ENCODE data around the gene IGFALS.

IGFALS gene

DNA sequence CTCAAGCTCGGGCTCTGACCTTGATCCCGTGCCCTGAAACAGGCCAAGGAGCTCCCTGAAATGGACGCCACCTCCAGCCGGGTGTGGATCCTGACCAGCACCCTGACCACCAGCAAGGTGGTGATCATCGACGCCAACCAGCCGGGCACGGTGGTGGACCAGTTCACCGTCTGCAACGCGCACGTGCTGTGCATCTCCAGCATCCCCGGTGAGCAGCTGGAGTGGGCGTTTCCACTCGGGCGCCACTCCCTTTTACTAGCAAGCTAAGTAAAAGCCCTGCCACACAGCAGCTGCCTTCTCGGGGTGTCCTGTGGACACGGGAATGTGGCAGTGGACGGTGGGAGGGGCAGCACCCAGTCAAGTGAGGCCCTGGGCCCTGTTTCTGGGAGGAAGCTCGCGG, 28.5 kb downstream of the IGFALS start:
- H3K4me1 ChIP-seq (ENCODE audit: low read depth, poor library complexity, severe bottlenecking) = no peaks in the 10 kb centered on the region
- H2AFZ ChIP-seq (ENCODE audit: low read depth) = no peak overlapping the region
- no peaks in the 10 kb centered on the region for H3K27me3 ChIP-seq (ENCODE audit: insufficient read depth, low read depth)
- H3K4me2 ChIP-seq = no peak overlapping the region
- no peaks in the 10 kb centered on the region for H3K79me2 ChIP-seq (ENCODE audit: insufficient read depth, low read depth)
- H4K20me1 ChIP-seq (ENCODE audit: insufficient read depth) = no peaks in the 10 kb centered on the region
- no peak overlapping the region for H3K4me3 ChIP-seq (IDR thresholded peaks at IDR 0.05; ENCODE audit: insufficient read depth, low read depth, low read length)
- no peak overlapping the region for H3K9ac ChIP-seq
- TF ChIP-seq, protein P1, sequence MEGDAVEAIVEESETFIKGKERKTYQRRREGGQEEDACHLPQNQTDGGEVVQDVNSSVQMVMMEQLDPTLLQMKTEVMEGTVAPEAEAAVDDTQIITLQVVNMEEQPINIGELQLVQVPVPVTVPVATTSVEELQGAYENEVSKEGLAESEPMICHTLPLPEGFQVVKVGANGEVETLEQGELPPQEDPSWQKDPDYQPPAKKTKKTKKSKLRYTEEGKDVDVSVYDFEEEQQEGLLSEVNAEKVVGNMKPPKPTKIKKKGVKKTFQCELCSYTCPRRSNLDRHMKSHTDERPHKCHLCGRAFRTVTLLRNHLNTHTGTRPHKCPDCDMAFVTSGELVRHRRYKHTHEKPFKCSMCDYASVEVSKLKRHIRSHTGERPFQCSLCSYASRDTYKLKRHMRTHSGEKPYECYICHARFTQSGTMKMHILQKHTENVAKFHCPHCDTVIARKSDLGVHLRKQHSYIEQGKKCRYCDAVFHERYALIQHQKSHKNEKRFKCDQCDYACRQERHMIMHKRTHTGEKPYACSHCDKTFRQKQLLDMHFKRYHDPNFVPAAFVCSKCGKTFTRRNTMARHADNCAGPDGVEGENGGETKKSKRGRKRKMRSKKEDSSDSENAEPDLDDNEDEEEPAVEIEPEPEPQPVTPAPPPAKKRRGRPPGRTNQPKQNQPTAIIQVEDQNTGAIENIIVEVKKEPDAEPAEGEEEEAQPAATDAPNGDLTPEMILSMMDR (conservative IDR thresholded peaks at IDR 0.05; ENCODE audit: low read depth, low read length) = no peak
- H3K36me3 ChIP-seq (ENCODE audit: insufficient read depth) = no peaks in the 10 kb centered on the region
- H3K27ac ChIP-seq = no peak overlapping the region

DNA sequence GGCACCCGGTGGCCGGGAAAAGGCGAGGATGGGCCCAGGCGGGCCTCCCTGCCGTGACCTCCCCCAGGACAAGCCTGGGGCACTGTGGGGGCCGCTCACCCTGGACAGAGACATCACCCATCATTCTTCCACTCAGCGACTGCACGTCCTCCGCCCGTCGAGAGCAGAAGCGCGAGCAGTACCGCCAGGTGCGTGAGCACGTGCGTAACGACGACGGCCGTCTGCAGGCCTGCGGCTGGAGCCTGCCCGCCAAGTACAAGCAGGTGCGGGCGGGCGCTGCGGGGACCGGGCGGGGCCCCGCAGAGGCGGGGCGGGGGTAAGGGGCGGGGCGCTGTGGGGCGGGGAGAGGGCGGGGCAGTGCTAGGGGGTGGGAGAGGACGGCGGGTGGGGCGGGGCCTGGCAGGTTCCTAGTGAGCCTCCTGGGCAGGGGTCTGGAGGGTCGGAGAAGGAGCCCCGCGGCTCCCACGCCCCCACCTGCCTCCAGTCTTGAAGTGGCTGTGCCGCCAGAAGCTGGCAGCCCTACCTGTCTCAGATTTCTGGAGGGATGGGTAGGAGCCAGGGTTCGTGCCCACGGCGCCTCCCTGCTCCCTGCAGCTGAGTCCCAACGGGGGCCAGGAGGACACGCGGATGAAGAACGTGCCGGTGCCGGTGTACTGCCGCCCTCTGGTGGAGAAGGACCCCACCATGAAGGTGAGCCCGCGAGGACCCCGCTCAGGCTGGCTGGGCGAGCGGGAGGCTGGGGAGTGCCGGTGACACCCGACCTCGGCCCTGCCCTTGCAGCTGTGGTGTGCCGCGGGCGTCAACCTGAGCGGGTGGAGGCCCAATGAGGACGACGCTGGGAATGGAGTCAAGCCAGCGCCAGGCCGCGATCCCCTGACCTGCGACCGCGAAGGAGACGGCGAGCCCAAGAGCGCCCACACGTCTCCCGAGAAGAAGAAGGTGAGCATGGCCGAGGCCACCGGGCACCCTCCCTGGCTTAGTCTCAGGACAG, 29.7 kb downstream of the IGFALS start:
- no peaks in the 10 kb centered on the region for H3K36me3 ChIP-seq (ENCODE audit: insufficient read depth)
- H4K20me1 ChIP-seq (ENCODE audit: insufficient read depth) = no peaks in the 10 kb centered on the region
- no peak overlapping the region for H3K9ac ChIP-seq
- no peaks in the 10 kb centered on the region for H3K27me3 ChIP-seq (ENCODE audit: insufficient read depth, low read depth)
- no peak overlapping the region for H2AFZ ChIP-seq (ENCODE audit: low read depth)
- H3K27ac ChIP-seq = no peak overlapping the region
- TF ChIP-seq, protein P1 (conservative IDR thresholded peaks at IDR 0.05; ENCODE audit: low read depth, low read length) = no peak
- H3K4me1 ChIP-seq (ENCODE audit: low read depth, poor library complexity, severe bottlenecking) = no peaks in the 10 kb centered on the region
- no peak overlapping the region for H3K4me2 ChIP-seq
- no peaks in the 10 kb centered on the region for H3K79me2 ChIP-seq (ENCODE audit: insufficient read depth, low read depth)
- no peak overlapping the region for H3K4me3 ChIP-seq (IDR thresholded peaks at IDR 0.05; ENCODE audit: insufficient read depth, low read depth, low read length)

DNA sequence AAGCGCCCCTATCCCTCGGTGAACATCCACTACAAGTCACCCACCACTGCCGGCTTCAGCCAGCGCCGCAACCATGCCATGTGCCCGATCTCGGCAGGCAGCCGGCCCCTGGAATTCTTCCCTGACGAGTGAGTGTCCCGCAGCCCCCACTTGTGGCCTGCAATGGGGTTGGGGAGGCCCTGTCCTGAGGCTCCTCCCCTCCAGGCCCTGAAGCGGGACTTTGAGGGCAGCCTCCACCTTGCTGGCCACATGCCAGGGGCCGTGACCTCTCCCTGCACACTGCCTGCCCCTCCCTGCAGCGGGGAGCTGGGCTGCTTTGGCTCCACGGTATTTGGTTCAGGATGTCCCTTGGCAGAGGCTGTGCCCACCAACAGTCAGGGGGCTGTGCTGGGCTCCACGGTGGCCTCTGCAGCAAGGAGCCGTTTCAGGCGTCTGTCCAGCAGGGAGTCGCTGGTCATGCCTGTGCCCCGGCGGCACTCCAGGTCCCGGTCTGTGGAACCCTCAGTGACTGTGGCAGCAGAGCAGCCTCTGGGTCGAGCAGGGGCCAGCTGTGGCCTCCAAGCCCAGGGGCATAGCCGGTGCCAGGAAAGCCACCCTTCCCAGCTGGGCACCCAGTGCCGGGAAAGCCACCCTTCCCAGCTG, 30.5 kb downstream of the IGFALS start:
- Histone ChIP-seq H3K79me2 (ENCODE audit: insufficient read depth, low read depth) (no peaks in the 10 kb centered on the region), H3K36me3 (ENCODE audit: insufficient read depth) (no peaks in the 10 kb centered on the region), H2AFZ (ENCODE audit: low read depth) (no peak overlapping the region), H4K20me1 (ENCODE audit: insufficient read depth) (no peaks in the 10 kb centered on the region), H3K9ac (no peak overlapping the region), H3K4me2 (no peak overlapping the region), H3K4me1 (ENCODE audit: low read depth, poor library complexity, severe bottlenecking) (no peaks in the 10 kb centered on the region), H3K4me3 (IDR thresholded peaks at IDR 0.05; ENCODE audit: insufficient read depth, low read depth, low read length) (no peak overlapping the region), H3K27me3 (ENCODE audit: insufficient read depth, low read depth) (no peaks in the 10 kb centered on the region), H3K27ac (no peak overlapping the region)
- TF ChIP-seq, protein P1 (conservative IDR thresholded peaks at IDR 0.05; ENCODE audit: low read depth, low read length) = no peak

DNA sequence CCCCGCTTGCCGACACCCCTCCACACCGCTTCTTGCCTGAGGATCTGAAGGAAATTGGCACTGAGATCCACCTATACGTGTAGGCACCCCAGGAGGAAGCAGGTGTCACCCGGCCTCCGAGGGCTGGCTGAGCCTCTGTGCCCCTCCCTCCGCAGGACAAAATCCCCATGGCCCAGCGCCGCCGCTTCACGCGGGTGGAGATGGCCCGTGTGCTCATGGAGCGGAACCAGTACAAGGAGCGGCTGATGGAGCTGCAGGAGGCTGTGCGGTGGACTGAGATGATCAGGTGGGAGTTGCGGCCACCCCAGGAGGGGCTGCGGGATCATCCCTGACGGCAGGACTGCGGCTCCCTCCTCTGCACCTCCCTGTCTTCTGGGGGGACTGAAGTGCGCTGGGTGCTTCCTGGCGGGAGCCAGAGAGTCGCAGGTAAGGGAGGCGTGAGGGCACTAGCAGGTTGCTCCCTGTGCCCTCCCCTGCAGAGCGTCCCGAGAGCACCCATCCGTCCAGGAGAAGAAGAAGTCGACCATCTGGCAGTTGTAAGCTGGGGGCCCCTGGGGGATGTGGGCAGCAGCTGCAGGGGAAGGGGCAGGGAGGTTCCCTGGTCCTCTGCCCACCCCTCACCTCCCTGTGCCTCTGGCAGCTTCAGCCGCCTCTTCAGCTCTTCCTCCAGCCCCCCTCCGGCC, 31.2 kb downstream of the IGFALS start:
- no peaks in the 10 kb centered on the region for H4K20me1 ChIP-seq (ENCODE audit: insufficient read depth)
- H2AFZ ChIP-seq (ENCODE audit: low read depth) = no peak overlapping the region
- no peak overlapping the region for H3K4me2 ChIP-seq
- no peak overlapping the region for H3K4me3 ChIP-seq (IDR thresholded peaks at IDR 0.05; ENCODE audit: insufficient read depth, low read depth, low read length)
- no peak overlapping the region for H3K9ac ChIP-seq
- H3K36me3 ChIP-seq (ENCODE audit: insufficient read depth) = no peaks in the 10 kb centered on the region
- TF ChIP-seq, protein P1 (conservative IDR thresholded peaks at IDR 0.05; ENCODE audit: low read depth, low read length) = no peak
- no peaks in the 10 kb centered on the region for H3K4me1 ChIP-seq (ENCODE audit: low read depth, poor library complexity, severe bottlenecking)
- H3K27ac ChIP-seq = no peak overlapping the region
- H3K79me2 ChIP-seq (ENCODE audit: insufficient read depth, low read depth) = no peaks in the 10 kb centered on the region
- no peaks in the 10 kb centered on the region for H3K27me3 ChIP-seq (ENCODE audit: insufficient read depth, low read depth)
